ENCODE measurements around the gene RAD51B.

RAD51B gene

GRCh38 chr14:68140076-68140741 lies 320.6 kb downstream of the RAD51B start (continued):
- TF ChIP-seq ZNF624 (tag by site-specific recombination; IDR thresholded peaks at IDR 0.05) (no peak), ZNF155 (tag by site-specific recombination; IDR thresholded peaks at IDR 0.05) (no peak), TCF7L2 (IDR thresholded peaks at IDR 0.05; ENCODE audit: borderline replicate concordance, low read depth, low read length) (no peak), ZNF202 (tag by site-specific recombination; IDR thresholded peaks at IDR 0.05; ENCODE audit: borderline replicate concordance) (no peak), ZNF544 (tag by site-specific recombination; IDR thresholded peaks at IDR 0.05) (no peak), ZNF529 (tag by site-specific recombination; IDR thresholded peaks at IDR 0.05; ENCODE audit: insufficient replicate concordance) (no peak), GLI2 (tag by site-specific recombination; IDR thresholded peaks at IDR 0.05; ENCODE audit: borderline replicate concordance, low read depth) (peak; percentile 93), ZNF112 (tag by site-specific recombination; IDR thresholded peaks at IDR 0.05) (no peak), ZNF626 (tag by site-specific recombination; IDR thresholded peaks at IDR 0.05) (no peak), ZNF292 (tag by site-specific recombination; IDR thresholded peaks at IDR 0.05; ENCODE audit: borderline replicate concordance, low read depth) (no peak), ZNF366 (tag by site-specific recombination; conservative IDR thresholded peaks at IDR 0.05) (peak; percentile 98), ZNF76 (tag by site-specific recombination; IDR thresholded peaks at IDR 0.05; ENCODE audit: borderline replicate concordance, low read depth) (peak; percentile 52; the same call in 1 of the 2 replicates), ZNF585B (tag by site-specific recombination; IDR thresholded peaks at IDR 0.05) (no peak), ZNF416 (tag by site-specific recombination; IDR thresholded peaks at IDR 0.05) (no peak), ZNF747 (tag by site-specific recombination; IDR thresholded peaks at IDR 0.05) (no peak), ZNF132 (tag by site-specific recombination; IDR thresholded peaks at IDR 0.05; ENCODE audit: borderline replicate concordance) (no peak), ZNF664 (tag by site-specific recombination; IDR thresholded peaks at IDR 0.05) (no peak), ZNF121 (tag by site-specific recombination; IDR thresholded peaks at IDR 0.05) (peak; percentile 93), ZNF600 (tag by site-specific recombination; IDR thresholded peaks at IDR 0.05) (peak; percentile 86), SP2 (tag by site-specific recombination; IDR thresholded peaks at IDR 0.05) (peak; percentile 18; the same call in 1 of the 2 replicates), ZNF2 (tag by site-specific recombination; IDR thresholded peaks at IDR 0.05) (peak; percentile 66), ZXDB (tag by site-specific recombination; IDR thresholded peaks at IDR 0.05) (peak; percentile 95), ZNF785 (tag by site-specific recombination; IDR thresholded peaks at IDR 0.05) (no peak), ZNF391 (tag by site-specific recombination; IDR thresholded peaks at IDR 0.05; ENCODE audit: borderline replicate concordance, low read depth) (peak; percentile 91; the same call in 1 of the 2 replicates), OSR2 (tag by site-specific recombination; IDR thresholded peaks at IDR 0.05) (peak; percentile 96), IKZF3 (tag by site-specific recombination; IDR thresholded peaks at IDR 0.05) (peak; percentile 96)
- TF ChIP-seq, protein P1, sequence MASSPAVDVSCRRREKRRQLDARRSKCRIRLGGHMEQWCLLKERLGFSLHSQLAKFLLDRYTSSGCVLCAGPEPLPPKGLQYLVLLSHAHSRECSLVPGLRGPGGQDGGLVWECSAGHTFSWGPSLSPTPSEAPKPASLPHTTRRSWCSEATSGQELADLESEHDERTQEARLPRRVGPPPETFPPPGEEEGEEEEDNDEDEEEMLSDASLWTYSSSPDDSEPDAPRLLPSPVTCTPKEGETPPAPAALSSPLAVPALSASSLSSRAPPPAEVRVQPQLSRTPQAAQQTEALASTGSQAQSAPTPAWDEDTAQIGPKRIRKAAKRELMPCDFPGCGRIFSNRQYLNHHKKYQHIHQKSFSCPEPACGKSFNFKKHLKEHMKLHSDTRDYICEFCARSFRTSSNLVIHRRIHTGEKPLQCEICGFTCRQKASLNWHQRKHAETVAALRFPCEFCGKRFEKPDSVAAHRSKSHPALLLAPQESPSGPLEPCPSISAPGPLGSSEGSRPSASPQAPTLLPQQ (tag by site-specific recombination; IDR thresholded peaks at IDR 0.05), result peak; percentile 63; the same call in 1 of the 2 replicates
- TF ChIP-seq, protein P2, sequence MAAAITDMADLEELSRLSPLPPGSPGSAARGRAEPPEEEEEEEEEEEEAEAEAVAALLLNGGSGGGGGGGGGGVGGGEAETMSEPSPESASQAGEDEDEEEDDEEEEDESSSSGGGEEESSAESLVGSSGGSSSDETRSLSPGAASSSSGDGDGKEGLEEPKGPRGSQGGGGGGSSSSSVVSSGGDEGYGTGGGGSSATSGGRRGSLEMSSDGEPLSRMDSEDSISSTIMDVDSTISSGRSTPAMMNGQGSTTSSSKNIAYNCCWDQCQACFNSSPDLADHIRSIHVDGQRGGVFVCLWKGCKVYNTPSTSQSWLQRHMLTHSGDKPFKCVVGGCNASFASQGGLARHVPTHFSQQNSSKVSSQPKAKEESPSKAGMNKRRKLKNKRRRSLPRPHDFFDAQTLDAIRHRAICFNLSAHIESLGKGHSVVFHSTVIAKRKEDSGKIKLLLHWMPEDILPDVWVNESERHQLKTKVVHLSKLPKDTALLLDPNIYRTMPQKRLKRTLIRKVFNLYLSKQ (tag by site-specific recombination; IDR thresholded peaks at IDR 0.05; ENCODE audit: borderline replicate concordance), result no peak
- TF ChIP-seq, protein P3, sequence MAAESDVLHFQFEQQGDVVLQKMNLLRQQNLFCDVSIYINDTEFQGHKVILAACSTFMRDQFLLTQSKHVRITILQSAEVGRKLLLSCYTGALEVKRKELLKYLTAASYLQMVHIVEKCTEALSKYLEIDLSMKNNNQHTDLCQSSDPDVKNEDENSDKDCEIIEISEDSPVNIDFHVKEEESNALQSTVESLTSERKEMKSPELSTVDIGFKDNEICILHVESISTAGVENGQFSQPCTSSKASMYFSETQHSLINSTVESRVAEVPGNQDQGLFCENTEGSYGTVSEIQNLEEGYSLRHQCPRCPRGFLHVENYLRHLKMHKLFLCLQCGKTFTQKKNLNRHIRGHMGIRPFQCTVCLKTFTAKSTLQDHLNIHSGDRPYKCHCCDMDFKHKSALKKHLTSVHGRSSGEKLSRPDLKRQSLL (tag by site-specific recombination; IDR thresholded peaks at IDR 0.05), result peak; percentile 15; the same call in 1 of the 2 replicates
- TF ChIP-seq, protein P4, sequence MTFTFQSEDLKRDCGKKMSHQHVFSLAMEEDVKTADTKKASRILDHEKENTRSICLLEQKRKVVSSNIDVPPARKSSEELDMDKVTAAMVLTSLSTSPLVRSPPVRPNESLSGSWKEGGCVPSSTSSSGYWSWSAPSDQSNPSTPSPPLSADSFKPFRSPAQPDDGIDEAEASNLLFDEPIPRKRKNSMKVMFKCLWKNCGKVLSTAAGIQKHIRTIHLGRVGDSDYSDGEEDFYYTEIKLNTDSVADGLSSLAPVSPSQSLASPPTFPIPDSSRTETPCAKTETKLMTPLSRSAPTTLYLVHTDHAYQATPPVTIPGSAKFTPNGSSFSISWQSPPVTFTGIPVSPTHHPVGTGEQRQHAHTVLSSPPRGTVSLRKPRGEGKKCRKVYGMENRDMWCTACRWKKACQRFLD (tag by site-specific recombination; IDR thresholded peaks at IDR 0.05), result no peak
- TF ChIP-seq, protein P5, sequence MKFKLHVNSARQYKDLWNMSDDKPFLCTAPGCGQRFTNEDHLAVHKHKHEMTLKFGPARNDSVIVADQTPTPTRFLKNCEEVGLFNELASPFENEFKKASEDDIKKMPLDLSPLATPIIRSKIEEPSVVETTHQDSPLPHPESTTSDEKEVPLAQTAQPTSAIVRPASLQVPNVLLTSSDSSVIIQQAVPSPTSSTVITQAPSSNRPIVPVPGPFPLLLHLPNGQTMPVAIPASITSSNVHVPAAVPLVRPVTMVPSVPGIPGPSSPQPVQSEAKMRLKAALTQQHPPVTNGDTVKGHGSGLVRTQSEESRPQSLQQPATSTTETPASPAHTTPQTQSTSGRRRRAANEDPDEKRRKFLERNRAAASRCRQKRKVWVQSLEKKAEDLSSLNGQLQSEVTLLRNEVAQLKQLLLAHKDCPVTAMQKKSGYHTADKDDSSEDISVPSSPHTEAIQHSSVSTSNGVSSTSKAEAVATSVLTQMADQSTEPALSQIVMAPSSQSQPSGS (tag by site-specific recombination; IDR thresholded peaks at IDR 0.05; ENCODE audit: low read depth), result peak; percentile 91

Measured in HEK293 (cell line).